Nephron (organoid): ENCODE results near the gene GKN2.

Source experiments
- H3K27ac Mint-ChIP-seq, 3 experiments: 2 replicates each; pipeline ENCODE4 v1.8.0; 2020; ENCODE audit warnings: mixed read lengths in 3 of 3, mild to moderate bottlenecking in 2 of 3, moderate library complexity in 1 of 3
- H3K27me3 Mint-ChIP-seq: 2 replicates; pipeline ENCODE4 v1.8.0; 2021; ENCODE audit warnings: low read depth, mild to moderate bottlenecking, moderate library complexity, mixed read lengths
- H3K36me3 Mint-ChIP-seq: 2 replicates; pipeline ENCODE4 v1.8.0; 2020; ENCODE audit warnings: low read depth, mixed read lengths
- H3K4me1 Mint-ChIP-seq: 2 replicates; pipeline ENCODE4 v1.8.0; 2020; ENCODE audit warnings: mixed read lengths
- H3K4me3 Mint-ChIP-seq, 3 experiments: 2 replicates each; pipeline ENCODE4 v1.8.0; 2020; ENCODE audit warnings: mild to moderate bottlenecking in 3 of 3, mixed read lengths in 3 of 3, moderate library complexity in 2 of 3
- H3K9me3 Mint-ChIP-seq: 2 replicates; pipeline ENCODE4 v1.8.0; 2020; ENCODE audit warnings: mixed read lengths
- TF ChIP-seq, protein P1 (sequence below), 3 experiments: fragments of 200-600 bp; sonication (generic); IDR thresholded peaks; one replicate each; pipeline ENCODE4 v1.5.0; 2021; ENCODE audit warnings: antibody characterized with exemption in 3 of 3; ENCODE audit not compliant: unreplicated experiment in 3 of 3

GKN2 gene

DNA sequence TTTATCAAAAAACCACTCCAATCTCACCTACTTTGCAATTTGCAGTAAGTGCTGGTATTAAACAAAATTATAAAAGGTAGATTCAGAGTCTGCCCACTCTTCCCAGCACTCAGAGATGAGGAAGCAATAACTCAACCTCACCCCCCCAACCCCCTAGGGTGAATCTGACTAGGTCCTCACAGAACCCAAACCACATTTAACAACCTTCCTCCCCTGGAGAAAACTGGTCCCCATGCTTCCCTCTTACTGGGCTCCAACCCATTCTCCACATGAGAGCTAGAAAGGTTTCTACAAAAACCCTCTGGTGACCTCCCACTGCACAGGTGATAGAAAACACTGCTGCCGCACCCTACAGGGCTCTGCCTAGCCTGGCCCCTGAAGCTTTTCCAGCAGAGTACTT, 41.0 kb downstream of the GKN2 start:
- no peaks in the 10 kb centered on the region for H3K36me3 Mint-ChIP-seq
- H3K27me3 Mint-ChIP-seq: peaks cover 3% of the 10 kb centered on the region
- H3K9me3 Mint-ChIP-seq: no peaks in the 10 kb centered on the region
- H3K4me3 Mint-ChIP-seq: no peak overlapping the region
- TF ChIP-seq, protein P1, sequence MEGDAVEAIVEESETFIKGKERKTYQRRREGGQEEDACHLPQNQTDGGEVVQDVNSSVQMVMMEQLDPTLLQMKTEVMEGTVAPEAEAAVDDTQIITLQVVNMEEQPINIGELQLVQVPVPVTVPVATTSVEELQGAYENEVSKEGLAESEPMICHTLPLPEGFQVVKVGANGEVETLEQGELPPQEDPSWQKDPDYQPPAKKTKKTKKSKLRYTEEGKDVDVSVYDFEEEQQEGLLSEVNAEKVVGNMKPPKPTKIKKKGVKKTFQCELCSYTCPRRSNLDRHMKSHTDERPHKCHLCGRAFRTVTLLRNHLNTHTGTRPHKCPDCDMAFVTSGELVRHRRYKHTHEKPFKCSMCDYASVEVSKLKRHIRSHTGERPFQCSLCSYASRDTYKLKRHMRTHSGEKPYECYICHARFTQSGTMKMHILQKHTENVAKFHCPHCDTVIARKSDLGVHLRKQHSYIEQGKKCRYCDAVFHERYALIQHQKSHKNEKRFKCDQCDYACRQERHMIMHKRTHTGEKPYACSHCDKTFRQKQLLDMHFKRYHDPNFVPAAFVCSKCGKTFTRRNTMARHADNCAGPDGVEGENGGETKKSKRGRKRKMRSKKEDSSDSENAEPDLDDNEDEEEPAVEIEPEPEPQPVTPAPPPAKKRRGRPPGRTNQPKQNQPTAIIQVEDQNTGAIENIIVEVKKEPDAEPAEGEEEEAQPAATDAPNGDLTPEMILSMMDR (IDR thresholded peaks at IDR 0.05; ENCODE audit: unreplicated experiment in 3 of 3): no peak
- no peak overlapping the region for H3K27ac Mint-ChIP-seq
- H3K4me1 Mint-ChIP-seq: peaks cover 6% of the 10 kb centered on the region

DNA sequence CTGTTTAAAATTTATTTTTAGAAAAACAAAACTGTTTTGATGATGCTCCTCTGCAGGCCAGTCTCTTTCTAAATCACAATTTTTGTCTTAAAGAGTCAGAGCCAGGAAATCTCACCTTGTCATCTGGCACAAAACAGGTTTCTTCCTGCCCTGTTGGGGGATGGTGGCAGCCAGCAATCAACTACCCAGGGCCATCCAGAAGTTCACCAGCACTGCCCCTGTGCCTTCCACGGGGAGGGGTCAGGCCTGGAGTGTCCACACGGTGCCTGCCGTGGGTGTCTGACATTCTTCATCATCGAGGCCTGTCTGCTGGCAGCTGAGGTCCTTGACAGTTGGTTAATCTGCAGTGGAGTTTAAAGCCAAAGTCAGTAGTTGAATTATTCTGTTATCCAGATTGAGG, 41.4 kb downstream of the GKN2 start:
- Mint-ChIP-seq H3K27ac (no peak overlapping the region), H3K36me3 (no peaks in the 10 kb centered on the region), H3K4me1 (peaks cover 6% of the 10 kb centered on the region), H3K4me3 (no peak overlapping the region), H3K27me3 (peaks cover 3% of the 10 kb centered on the region), H3K9me3 (no peaks in the 10 kb centered on the region)
- TF ChIP-seq, protein P1 (IDR thresholded peaks at IDR 0.05; ENCODE audit: unreplicated experiment in 3 of 3): no peak

DNA sequence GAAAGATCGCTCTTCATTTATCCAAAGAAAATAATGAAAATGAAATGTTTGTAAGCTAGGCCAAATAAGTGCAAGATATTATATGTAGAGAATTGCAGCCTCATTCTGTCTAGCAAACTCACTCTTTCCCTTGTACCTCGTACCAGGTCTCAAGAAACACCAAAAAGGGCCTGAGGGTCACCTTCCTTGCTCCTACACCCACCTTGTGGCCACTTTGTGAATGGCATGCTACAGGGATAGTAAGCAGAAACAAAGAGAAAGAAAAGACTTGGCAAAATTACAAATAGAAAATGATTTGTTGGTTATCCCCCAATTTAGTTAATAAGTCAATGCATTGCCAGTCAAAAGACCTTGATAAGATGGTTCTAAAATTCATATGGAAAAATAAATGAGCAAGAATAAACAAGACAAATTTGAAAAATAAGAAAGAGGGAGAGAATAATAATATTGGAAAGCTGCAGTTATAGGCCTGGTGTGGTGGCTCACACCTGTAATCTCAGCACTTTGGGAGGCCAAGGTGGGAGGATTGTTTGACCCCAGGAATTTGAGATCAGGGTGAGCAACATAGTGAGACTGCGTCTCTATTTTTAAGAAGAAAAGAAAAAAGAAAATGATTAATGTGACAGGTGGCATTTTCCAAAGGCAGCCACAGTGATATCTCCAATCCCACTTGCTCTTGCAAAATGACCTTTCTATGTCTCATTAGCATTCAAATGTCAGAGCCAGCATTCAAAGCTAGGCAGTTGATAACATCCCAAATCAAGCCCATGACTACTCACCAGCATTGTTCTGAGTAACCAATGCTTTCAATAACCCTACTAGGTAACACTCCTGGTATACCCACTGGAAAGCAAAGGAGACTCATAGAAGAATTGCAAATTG, 42.7 kb downstream of the GKN2 start:
- H3K4me1 Mint-ChIP-seq: peaks cover 6% of the 10 kb centered on the region
- H3K36me3 Mint-ChIP-seq: no peaks in the 10 kb centered on the region
- H3K4me3 Mint-ChIP-seq: no peak overlapping the region

DNA sequence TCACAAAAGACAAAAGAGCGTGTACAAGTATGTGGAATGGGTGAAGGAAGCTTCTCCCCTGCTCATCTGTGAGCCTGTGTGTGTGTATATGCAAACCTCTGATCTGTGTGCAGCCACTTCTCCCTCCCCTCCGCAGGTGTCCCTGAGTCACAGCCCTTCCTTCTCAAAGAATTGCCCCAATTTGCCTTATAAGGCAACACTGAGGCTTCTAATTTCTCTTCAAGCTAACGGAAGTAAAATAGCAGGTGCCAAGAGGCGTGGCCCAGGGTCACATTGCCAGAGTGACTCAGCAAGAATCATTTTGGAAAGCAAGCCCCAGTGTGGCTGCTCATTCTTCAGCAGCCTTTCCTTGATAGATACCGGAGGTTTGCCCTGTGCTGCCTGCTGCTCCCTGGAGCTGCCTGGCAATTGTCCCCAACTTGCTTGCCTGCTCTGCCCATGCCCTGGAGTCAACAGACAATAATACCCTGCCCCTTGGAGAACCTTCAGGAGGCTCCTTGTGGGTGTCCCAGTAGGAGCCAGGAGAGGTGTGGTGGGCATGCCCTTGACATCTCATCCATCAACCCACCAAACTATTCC, 44.2 kb downstream of the GKN2 start:
- Mint-ChIP-seq H3K27ac (no peak overlapping the region), H3K4me3 (no peak overlapping the region), H3K27me3 (peaks cover 5% of the 10 kb centered on the region), H3K9me3 (peaks cover 9% of the 10 kb centered on the region), H3K36me3 (no peaks in the 10 kb centered on the region), H3K4me1 (peaks cover 6% of the 10 kb centered on the region)
- TF ChIP-seq, protein P1 (IDR thresholded peaks at IDR 0.05; ENCODE audit: unreplicated experiment in 3 of 3): no peak

More for the DNA sequence above, 42.7 kb downstream of the GKN2 start:
- Mint-ChIP-seq H3K27me3 (peaks cover 5% of the 10 kb centered on the region), H3K27ac (no peak overlapping the region), H3K9me3 (no peaks in the 10 kb centered on the region)
- TF ChIP-seq, protein P1 (IDR thresholded peaks at IDR 0.05; ENCODE audit: unreplicated experiment in 3 of 3): peak; percentile 92 to 95 (median 94)

DNA sequence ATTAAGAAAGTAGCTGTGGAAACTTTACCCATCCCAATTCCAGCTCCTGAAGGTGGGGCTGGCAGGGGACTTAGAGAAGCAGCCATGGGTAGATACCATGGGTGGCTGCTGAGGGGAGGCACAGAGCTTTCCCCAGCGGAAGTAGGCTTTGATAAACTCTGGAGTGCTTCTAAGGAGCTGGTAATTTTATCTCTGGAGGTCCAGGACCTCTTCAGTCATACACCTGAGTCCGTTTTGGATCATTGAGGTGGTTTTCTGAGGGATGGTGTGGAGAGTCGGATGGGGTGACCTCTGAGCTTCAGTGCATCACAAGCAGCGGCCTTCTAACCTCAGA, 44.8 kb downstream of the GKN2 start:
- peaks cover 5% of the 10 kb centered on the region for H3K27me3 Mint-ChIP-seq
- H3K27ac Mint-ChIP-seq: no peak overlapping the region
- no peaks in the 10 kb centered on the region for H3K36me3 Mint-ChIP-seq
- TF ChIP-seq, protein P1 (IDR thresholded peaks at IDR 0.05; ENCODE audit: unreplicated experiment in 3 of 3): no peak
- H3K9me3 Mint-ChIP-seq: peaks cover 15% of the 10 kb centered on the region
- H3K4me3 Mint-ChIP-seq: no peak overlapping the region
- H3K4me1 Mint-ChIP-seq: peaks cover 6% of the 10 kb centered on the region
